Activated gamma-delta T cell treated with anti-CD3 and anti-CD28 coated beads, Interleukin-2, amount 50 U/mL, for 16 hours (primary cell): ENCODE data around the gene SCUBE1.

Experiments
- DNase-seq: peaks from one replicate; pipeline ENCODE4 v3.0.0-alpha.2; 2020; ENCODE audit warnings: low read depth

Gene SCUBE1

DNA sequence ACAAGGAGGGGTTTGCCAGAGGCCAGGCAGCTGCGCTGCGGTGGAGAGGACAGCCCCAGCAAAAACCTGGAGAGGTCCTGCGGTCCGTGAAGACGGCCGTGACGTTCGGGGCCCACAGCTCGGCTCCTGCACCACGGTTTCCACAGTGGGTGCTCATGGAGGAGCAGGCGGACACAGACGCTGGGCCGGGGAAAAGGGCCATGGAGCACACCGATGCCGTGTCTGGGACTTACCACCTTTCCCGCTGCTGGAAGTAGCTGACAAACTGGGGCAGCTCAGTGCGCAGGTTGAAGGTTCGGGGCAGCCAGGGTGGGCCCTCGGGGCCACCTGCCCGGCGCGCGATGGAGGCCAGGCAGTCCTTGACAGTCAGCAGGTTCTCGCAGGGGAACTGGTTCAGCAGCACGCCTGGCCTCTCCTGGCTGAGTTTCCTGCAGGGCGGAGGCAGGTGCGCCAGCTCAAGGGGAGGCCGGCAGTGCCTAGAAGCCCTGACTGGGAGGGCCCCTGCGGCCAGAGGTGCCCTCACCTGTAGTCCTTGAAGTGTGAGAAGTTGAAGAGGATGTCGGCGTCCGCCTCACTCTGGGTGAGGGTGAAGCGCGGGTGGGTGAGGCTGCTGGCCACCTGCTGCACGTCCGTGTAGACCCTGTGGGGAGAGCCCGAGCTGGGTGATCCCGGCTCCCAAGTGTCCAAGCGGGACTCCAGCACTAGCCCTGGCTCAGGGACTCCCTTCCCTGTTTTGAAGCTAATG is 169.0 kb downstream of the SCUBE1 start:
- DNase-seq: no peak

DNA sequence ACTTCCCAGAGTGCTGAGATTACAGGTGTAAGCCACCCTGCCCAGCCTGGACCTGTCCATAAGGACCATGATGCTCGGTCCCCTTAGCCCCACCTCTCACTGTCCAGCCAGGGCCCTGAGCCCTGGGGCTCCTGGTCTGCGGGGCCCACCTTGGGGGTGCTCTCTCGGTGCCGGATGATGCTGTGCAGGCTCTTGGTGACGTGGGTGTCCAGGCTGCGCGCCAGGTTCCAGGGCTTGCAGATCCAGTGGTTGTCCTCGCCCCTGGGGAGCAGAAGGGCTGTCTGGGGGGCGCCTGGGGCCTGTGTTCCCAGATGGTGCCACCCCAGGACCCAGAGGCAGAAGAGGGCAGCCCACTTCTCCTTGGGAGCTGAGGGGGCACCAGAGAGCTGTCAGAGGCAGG is 169.6 kb downstream of the SCUBE1 start:
- DNase-seq: no peak

DNA sequence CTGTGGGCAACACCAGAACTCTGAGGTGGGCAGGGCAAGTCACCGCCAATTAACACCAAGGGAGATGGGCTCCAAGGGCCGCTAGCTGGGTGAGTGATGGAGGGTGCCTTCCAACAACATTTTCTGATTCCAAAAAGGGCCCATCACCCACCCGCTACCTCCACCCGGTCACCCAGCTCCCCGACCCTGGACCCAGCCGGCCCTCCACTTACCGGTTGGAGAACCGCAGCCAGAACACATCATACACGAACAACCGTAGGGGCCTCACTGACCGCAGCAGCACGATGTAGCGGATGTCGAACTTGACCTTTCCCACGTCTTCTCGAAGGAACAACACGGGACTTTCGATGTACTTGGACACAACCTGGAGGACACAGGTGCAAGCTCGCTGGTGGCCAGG is 171.0 kb downstream of the SCUBE1 start:
- no peak for DNase-seq

DNA sequence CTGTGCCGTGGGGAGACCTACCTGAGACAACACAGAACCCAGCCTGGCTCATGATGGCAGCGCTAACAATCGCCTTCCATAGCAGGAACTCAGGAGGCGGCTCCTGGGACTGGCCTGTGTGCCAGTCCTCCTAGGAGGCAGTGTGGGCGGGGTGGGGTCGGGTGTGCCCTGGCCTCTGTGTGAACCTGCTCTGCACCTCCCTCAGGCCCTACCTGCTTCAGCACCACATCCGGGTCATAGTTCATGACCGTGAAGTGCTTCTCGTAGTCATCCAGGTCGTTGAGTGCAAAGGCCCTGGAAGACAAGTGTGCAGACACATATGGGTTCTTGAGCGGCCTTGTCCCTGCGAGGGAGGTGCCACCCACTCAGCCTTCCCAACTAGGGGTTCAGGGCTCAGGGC is 171.6 kb downstream of the SCUBE1 start:
- DNase-seq: no peak

DNA sequence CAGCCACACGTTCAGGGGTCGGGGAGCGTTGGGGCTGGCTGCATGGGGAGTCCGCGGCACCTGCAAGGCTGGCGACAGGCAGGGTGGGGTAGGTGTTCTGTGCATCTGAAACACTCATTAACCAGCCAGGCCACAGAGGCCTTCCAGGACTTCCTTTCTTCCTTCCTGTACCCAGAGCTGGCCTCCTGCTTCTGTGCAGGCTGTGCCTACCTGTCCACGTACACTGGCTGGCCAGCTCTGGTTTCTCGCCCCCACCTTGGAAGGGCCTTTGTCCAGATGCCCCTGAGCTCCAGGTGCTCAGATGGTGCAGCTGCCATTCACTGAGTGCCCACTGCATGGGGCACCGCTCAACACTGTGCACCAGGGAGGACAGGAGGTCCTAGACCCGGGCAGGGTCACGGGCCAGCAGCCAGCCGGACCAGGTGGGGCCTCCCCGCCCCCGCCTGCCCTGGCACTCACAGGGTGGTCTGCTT is 172.1 kb downstream of the SCUBE1 start:
- DNase-seq: no peak

DNA sequence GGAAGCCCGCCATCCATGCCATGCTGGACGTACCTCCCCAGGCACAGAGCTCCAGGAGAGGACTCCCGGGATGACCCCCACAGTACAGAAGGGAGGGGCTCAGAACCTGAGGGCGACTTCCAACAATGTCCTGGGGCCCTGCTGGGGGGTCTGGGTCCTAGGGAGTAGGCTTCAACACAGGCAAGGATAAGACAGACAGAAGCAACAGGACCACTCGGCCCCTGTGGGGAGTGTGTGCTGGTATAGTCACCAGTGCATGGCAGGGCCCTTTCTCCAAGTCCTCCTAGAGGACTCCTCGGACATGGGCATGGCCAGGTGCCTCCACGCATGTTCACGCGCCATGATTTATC is 173.1 kb downstream of the SCUBE1 start:
- no peak for DNase-seq

DNA sequence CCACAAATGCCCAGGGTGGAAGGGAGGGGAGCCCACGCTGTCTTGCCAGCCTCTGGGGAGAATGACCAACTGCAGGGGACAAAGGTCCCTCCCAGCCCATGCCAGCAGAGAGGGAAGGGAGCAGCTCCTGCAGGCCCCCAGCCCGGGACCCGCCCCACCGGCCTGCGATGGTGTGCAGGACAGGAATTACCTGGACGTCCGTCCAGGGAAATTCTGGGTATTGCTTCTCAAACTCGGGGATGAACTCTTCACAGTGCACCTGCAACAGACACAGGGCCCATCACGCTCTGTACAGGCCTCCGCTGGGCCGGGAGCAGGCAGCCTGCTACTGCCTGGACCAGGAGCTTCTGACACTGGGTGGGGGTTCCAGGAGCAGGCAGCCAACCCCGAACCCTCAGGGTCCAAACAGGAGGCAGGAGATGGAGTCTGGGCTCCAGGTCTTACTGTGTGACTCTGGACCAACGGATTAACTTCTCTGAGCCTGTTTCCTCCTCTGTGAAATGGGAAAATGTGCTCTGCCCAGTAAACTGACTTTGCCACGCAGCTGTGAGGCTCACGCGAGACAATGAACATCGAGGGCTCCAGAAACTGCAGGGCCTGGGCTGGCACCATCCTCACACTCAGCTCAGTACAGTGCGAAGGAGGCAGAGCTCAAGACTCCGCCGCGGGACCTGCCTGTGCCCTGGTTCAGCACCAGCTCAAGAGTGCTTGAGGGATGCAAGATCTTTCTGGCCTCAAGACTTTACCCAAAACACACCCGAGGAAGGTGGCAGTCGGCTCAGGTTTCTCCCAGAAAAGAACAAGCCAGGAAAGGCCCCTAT is 173.7 kb downstream of the SCUBE1 start:
- DNase-seq: no peak

DNA sequence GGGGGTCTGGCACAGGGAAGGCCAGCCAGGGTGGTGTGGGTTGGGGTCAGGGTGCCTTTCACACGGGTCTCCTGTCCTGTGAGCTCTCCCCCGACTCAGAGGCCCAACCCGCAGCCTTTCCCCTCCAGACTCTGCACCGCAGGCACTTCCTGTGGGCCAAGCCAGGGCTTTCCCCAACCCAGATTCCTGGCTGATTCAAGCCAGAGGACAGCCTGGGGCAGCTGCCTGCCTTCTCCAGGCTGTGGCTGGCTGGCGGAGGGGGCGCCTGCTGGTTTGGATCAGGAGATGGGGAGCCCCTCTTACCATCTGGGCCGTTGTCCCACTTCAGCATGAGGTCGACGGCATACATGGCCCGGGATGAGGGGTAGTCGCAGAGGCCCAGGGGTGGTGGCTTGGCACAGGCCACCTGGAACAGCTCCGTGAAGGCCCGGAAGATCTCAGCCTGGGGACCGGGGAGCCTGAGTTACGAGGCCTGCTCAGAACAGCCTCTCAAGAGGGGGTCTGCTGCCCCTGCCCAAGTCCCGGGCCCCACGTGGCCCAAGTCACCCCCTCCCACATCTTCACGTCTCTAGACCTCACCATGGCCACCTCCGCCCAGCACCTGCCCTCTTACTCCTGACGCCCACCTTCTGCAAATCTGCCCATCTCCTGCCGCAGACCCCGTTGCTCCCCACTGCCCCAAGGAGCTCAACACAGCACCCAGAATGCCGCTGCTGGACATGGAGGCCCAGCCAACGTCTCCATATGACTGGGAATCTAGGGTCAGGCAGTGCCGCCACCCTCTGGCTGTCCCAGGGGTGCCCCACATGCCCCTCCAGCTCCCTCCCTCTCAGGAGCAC is 174.5 kb downstream of the SCUBE1 start:
- DNase-seq: no peak

DNA sequence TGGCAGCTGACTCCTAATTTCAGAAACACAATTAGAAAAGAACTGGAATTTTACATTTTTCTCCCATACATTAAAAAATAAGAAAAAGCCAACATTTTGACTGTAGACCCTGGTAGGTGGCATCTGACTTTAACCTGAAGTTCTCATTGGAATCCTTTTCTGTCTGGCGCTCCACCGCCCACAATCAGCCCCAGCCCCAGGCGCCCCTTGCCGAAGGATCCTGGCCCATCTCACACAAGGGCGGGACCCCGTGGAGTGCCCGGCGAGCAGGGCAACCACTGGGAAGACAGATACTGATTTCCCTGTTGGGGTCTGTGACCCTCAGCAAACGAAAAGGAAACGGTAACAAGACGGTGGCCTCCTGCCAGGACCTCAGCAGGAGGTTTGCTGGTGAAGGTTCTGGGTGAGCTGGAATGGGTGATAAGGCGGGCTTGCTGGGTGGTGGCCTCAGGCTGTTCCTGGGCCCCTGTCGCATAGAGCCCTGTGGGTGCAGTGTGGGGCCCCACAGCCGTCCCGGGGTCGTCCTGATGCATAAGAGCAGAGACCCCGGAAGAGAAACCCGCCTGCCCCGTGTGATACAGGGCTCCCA is 176.1 kb downstream of the SCUBE1 start:
- DNase-seq: no peak

DNA sequence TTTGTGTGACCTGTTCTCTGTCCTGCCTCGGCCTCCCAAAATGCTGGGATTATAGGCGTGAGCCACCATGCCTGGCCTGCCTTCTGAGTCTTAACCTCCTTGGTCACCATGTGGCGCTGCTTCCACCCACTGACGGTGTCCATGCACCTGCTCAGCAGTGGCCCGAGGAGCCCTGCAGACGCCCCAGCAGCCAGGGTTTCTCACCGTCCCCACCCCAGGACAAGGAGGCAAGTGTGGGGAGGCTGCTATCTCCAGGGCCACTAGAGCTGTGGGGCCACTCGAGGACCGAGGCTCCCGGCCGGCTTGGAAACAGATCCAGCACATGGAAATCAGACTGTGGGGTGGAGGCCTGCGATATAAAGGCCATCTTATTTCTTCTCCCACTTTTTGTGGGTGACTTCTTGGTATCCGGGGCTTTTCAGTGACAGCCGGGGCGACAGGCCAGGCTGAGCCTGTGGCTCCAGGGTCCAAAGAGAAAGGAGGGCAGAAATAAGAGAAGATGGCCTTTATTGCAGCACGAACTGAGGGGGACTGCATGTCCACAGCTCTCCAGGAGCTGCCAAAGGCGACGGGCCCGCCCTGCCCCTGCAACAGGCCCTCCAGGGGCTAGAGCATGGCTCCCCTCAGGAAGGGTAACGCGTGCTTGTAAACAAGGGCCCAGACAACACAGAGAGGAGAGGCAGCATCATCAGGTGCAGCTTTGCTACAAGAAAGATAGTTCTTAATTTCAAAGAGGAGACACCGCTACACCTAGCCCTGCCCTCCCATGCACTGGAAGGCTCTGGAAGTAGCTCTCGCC is 176.8 kb downstream of the SCUBE1 start:
- DNase-seq: no peak

DNA sequence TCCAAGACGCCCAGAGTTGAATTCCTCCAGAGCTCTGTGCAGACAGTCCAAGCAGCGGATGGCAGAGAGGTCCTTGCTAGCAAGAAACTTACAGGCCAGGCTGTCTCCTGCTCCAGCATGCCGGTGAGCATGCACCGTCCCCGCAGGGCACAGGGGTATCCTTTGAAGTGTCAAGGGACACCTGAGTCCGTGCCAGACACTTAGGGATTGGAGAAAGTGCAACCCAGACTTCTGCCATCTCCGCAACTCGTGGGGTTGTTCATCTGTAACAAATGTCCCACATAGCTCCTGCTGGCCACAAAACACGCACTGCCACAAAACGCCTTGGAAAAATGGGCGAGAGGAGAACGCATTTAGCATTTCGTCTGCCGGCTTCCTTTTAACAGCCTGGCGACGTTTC is 178.5 kb downstream of the SCUBE1 start:
- DNase-seq: no peak

DNA sequence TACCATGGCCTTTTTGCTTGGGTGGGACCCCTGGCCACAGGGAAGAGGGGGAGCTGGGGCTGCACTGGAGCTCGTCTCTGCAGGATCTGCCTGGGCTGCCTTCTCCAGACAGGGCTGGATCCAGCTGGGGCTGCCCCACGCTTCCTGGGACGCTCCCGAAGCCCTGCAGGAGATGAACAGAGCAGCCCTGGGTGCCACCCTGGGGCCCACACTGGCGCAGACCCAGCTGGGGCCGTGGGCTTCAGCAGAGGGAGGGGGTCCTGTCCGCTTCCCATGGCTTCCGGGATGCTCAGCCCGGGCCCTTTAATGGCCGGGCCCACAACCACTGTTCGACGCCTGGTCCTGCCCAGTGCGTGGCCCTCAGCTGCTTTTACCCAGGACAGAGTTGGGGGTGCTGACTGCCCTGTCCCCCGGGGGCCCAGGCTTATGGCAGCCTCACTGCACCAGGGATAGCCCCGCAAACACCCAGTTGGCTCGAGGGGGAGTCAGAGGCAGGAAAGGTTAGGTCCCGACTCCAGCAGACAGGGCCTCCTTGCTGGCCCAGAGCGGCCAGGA is 179.9 kb downstream of the SCUBE1 start:
- no peak for DNase-seq

DNA sequence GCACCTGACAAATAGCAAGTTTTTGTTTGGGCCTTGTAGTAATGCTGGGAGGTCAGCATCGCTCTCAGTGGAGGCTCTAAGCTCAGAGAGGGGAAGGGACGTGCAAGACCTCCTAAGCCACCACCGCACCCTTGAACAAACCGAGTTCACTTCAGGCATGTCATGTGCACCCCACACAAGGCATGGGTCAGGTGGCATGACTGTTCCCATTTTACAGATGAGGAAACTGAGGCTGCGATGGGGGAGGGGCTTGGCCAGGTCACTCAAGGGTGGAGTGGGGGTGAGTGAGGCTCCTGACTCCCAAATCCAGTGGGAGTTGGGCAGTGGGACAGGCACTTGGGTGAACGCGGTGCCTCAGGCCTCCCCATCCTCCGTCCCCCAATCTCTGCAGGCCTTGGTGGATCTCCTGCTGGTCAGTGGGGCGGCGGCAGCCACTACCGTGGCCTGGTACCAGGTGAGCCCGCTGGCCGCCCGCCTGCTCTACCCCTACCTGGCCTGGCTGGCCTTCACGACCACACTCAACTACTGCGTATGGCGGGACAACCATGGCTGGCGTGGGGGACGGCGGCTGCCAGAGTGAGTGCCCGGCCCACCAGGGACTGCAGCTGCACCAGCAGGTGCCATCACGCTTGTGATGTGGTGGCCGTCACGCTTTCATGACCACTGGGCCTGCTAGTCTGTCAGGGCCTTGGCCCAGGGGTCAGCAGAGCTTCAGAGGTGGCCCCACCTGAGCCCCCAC is 180.6 kb downstream of the SCUBE1 start:
- DNase-seq: no peak

DNA sequence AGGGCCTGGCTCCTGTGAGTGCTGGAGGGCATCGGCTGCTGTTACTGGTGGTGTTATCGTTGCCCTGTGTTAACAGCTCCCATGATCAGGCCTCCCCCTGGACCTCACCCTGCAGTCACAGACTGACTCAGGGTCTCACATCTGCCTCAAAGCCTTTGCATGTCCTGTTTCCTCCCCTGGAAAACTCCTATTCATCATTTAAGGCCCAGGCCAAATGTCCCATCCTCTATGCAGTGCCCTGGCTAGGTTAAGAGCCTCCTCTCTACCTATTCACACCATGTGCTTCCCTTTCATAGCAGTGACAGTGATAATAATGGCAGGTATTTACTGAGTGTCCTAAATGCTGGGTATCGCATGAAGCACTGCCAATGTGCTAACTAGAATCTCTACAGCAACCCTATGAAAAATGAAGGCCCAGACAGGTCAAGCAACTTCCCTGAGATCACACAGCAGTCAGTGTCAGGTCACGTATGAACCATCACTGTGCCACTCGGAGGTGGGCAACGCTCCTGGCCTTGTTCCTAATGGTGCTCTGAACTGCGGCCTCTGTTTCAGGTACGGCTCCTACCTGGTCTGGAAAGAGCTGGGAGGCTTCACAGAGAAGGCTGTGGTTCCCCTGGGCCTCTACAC is 182.6 kb downstream of the SCUBE1 start:
- no peak for DNase-seq

DNA sequence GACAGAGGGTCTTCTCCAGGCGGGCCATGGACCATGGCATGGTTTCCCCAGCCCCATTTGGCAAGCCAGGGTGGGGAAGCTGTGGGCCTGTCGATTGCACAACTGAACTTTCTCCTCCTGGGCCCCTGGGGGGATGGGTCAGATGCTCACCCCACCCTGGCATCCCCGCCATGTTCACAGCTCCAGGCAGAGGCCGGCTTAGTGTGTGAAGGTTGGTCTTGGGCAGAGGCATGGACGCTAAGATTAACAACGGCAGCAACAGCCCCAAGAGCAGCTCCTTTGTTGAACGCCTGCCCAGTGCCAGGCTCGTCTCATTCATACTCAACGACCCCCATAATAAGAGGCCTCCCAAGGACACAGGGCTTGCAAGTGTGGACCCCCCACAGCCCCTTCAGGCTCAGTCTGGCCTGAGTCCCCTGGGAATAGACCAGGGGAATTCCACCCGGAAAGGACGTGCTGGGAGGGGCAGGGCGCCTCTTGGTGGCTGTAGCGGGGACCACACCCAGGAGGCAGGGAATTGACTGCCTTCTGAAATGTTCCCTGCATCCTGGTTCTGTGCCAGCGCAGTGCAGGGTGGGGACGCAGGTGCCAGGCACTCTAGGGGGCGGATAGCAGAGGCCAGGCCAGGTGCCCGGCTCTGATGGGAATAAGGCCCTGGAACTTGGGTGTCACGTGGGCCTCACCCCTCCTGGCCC is 183.5 kb downstream of the SCUBE1 start:
- DNase-seq: no peak

DNA sequence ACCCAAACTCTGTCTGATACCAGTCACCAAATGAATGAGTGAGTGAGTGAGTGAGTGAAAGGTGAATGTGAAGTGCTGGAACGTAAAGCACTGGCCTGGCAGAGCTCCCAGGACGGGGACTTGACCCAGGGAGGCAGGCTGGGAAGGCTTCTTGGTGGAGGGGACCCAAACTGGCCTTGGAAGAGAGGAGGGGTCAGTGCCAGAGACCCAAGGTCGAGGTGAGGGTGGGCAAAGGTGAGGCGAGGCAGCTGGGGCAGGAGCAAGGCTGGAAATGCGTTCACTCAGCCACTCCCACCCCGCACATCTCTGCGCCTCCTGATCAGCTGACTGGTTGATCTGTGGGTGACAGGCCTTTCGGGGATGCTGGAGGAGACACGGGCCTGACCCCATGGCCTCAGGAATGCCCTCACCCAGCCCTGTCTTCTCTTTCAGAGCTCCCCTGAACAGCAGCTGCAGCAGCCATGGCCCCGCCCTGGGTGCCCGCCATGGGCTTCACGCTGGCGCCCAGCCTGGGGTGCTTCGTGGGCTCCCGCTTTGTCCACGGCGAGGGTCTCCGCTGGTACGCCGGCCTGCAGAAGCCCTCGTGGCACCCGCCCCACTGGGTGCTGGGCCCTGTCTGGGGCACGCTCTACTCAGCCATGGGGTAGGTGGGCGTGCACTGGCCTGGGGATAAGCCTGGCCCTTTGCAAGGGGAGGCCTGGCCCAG is 184.2 kb downstream of the SCUBE1 start:
- DNase-seq: no peak

DNA sequence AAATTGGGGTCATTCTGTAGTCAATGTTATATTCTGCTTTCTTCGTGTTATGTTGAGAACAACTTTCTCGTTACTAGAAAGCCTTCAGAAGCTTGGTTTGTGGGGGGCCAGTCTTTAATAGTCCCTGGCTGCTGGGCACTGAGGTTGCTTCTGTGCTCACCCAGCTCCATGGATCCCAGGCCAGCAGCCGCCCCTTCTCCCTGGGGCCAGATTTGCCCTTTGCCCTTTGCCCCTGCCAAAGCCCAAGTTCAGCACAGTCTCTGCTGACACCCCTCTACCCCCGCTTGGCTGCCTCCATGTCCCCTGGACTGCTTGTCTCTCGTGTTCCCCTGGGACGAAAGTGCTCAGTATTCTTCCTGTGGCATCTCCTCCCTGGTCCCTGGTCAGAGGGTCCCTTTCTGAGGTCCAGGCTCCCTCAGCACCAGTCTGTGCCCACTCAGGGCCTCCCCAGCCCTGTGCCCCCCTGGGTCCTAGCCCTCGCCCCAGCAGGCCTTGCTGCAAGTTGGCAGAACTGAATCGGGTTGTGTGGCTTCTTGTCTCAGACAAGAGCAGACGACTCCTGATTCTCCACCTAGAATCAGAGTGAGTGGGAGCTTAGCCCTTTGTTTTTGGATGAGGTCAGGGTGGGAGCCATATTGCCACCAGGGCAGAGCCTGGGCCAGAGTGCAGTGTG is 185.2 kb downstream of the SCUBE1 start:
- DNase-seq: no peak

DNA sequence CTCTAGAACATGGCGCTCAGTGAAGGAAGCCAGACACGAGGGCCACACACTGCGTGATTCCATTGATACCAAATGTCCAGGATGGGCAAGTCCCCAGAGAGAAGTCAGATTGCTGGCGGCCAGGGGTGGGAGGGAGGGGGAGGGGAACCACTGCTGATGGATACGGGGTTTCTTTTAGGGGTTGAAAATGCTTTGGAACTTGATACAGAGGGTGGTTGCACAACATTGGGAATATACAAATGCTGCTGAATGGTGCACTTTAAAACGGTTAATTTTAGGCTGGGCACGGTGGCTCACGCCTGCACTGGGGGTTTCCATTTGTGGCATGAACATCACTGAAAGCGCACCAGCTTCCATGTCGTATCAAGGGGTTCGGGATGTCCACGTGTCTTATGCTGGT is 186.8 kb downstream of the SCUBE1 start:
- no peak for DNase-seq
